Fibroblast of villous mesenchyme (primary cell): ENCODE results near the gene NUP85. TPM values are rescaled to one million over a fixed set of nuclear protein-coding genes. Genes with fewer than 3 reads are reported as not detected.
"Not testable (repeated sequence)": the region's sequence is repeated elsewhere in the genome, so short reads cannot be mapped to it uniquely, and the experiment has no call there.

Source experiments
- DNase-seq: peaks from one replicate; pipeline ENCODE4 v3.0.0-alpha.2; 2010; ENCODE audit warnings: low read depth
- H3K4me3 ChIP-seq: 2 replicates; pipeline ENCODE4 v1.5.1; 2011; ENCODE audit warnings: low read depth, mild to moderate bottlenecking, low read length
- CTCF ChIP-seq: IDR thresholded peaks from 2 replicates; pipeline ENCODE4 v1.5.1; 2012; ENCODE audit warnings: low read depth, mild to moderate bottlenecking, low read length; ENCODE audit not compliant: insufficient read depth
- total RNA-seq: library from RNA; depleted of rRNA; stranded (reverse); fragments of >200 nt; gene quantifications from 2 replicates; pipeline ENCODE4 v1.2.3, GENCODE V29; 2012

The NUP85 gene
- total RNA-seq, 1 donor: 31.1 TPM

- H3K4me3 ChIP-seq: peak overlapping the region; percentile 97
- TF ChIP-seq CTCF: no peak
- DNase-seq: no peak
Measured at GRCh38 chr17:75205793-75206163, 299 bp downstream of the NUP85 start.

DNA sequence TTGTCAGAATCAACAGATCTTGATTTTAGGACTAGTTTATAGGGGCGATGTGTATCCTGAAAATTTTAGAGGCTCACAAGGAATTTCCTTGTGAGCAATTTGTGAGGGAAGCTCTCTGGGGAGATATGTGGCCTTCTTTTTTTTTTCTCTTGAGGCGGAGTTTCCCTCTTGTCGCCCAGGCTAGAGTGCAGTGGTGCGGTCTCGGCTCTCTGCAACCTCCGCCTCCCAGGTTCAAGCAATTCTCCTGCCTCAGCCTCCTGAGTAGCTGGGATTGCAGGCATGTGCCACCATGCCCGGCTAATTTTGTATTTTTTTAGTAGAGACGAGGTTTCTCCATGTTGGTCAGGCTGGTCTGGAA is 1.6 kb downstream of the NUP85 start:
- H3K4me3 ChIP-seq: peak overlapping the region; percentile 7
- not testable (repeated sequence) for DNase-seq

GRCh38 chr17:75207760-75208159 is 2.3 kb downstream of the NUP85 start:
- H3K4me3 ChIP-seq: no peak overlapping the region
- no peak for DNase-seq
- no peak for TF ChIP-seq CTCF

DNA sequence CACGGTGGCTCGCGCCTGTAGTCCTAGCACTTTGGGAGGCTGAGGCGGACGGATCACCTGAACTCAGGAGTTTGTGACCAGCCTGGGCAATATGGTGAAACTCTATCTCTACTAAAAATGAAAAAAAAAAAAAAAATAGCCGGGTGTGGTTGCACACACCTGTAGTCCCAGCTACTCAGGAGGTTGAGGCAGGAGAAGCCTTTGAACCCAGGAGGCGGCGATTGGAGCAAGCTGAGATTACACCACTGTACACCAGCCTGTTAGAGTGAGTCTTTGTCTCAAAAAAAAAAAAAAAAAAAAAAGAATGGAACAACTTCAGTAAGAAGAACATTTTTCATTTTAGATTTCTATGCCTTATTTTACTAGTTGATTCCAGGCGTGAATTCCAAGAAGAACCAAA is 2.7 kb downstream of the NUP85 start:
- no peak overlapping the region for H3K4me3 ChIP-seq
- TF ChIP-seq CTCF: no peak
- DNase-seq: no peak

- no peak overlapping the region for H3K4me3 ChIP-seq
- TF ChIP-seq CTCF: no peak
- DNase-seq: no peak
Measured at GRCh38 chr17:75209061-75209460, 3.6 kb downstream of the NUP85 start.

GRCh38 chr17:75218131-75218530 is 12.7 kb downstream of the NUP85 start:
- TF ChIP-seq CTCF: no peak
- no peak for DNase-seq
- no peak overlapping the region for H3K4me3 ChIP-seq

- DNase-seq: no peak
- TF ChIP-seq CTCF: no peak
- no peak overlapping the region for H3K4me3 ChIP-seq
Measured at GRCh38 chr17:75219815-75220214, 14.3 kb downstream of the NUP85 start.

DNA sequence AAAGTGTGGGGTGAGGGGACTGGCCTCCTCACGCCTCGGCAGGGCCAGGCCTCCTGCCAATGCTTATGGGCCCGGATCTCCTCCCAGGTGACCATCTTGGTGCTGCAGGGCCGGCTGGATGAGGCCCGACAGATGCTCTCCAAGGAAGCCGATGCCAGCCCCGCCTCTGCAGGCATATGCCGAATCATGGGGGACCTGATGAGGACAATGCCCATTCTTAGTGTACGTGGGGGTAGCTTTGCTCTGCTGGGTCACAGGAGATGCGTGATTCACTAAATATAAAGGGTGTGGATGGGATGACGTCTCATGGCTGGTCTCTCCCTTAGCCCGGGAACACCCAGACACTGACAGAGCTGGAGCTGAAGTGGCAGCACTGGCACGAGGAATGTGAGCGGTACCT is 19.5 kb downstream of the NUP85 start:
- no peak overlapping the region for H3K4me3 ChIP-seq
- TF ChIP-seq CTCF: no peak
- no peak for DNase-seq
